Effector memory CD4-positive, alpha-beta T cell (primary cell): Measurements from ENCODE around the gene UNC13D.
A peak's percentile ranks its signal among the peaks of the same experiment; 100 is the strongest.

ENCODE experiments used
- DNase-seq, 3 donors: peaks; one replicate each; pipeline ENCODE4 v3.0.0-alpha.2; 2020
- H3K27ac ChIP-seq: 2 replicates; pipeline ENCODE4 v1.7.0; 2013; ENCODE audit warnings: mild to moderate bottlenecking, low read length, moderate library complexity; ENCODE audit not compliant: insufficient read depth, poor library complexity, severe bottlenecking
- H3K27me3 ChIP-seq: replicated peaks from 2 replicates; pipeline ENCODE4 v1.7.0; 2013; ENCODE audit warnings: mild to moderate bottlenecking, low read length; ENCODE audit not compliant: insufficient read depth, control insufficient read depth, poor library complexity, severe bottlenecking
- H3K36me3 ChIP-seq: 2 replicates; pipeline ENCODE4 v1.7.0; 2013; ENCODE audit warnings: mild to moderate bottlenecking, low read length, moderate library complexity; ENCODE audit not compliant: control insufficient read depth, insufficient read depth
- H3K4me1 ChIP-seq: 2 replicates; pipeline ENCODE4 v1.7.0; 2013; ENCODE audit warnings: low read length, mild to moderate bottlenecking; ENCODE audit not compliant: control insufficient read depth, insufficient read depth, poor library complexity, severe bottlenecking
- H3K4me3 ChIP-seq: 2 replicates; pipeline ENCODE4 v1.7.0; 2013; ENCODE audit warnings: low read length, low read depth, mild to moderate bottlenecking; ENCODE audit not compliant: insufficient read depth, poor library complexity, severe bottlenecking
- H3K9me3 ChIP-seq: 2 replicates; pipeline ENCODE4 v1.7.0; 2013; ENCODE audit warnings: mild to moderate bottlenecking, low read length, moderate library complexity; ENCODE audit not compliant: control insufficient read depth

UNC13D gene

GRCh38 chr17:75844530-75845057, 390 bp upstream of the UNC13D start:
- Histone ChIP-seq H3K4me1 (peaks cover 37% of the 10 kb centered on the region), H3K36me3 (peaks cover 51% of the 10 kb centered on the region), H3K4me3 (peak overlapping the region; percentile 93), H3K27ac (peak overlapping the region; percentile 91), H3K9me3 (no peaks in the 10 kb centered on the region), H3K27me3 (no peaks in the 10 kb centered on the region)
- no peak for DNase-seq

GRCh38 chr17:75842963-75843576, 1.1 kb downstream of the UNC13D start:
- DNase-seq = no peak
- peak overlapping the region; percentile 93 for H3K4me3 ChIP-seq
- no peaks in the 10 kb centered on the region for H3K27me3 ChIP-seq
- peaks cover 34% of the 10 kb centered on the region for H3K4me1 ChIP-seq
- peak overlapping the region; percentile 91 for H3K27ac ChIP-seq
- H3K9me3 ChIP-seq = no peaks in the 10 kb centered on the region
- peaks cover 42% of the 10 kb centered on the region for H3K36me3 ChIP-seq

DNA sequence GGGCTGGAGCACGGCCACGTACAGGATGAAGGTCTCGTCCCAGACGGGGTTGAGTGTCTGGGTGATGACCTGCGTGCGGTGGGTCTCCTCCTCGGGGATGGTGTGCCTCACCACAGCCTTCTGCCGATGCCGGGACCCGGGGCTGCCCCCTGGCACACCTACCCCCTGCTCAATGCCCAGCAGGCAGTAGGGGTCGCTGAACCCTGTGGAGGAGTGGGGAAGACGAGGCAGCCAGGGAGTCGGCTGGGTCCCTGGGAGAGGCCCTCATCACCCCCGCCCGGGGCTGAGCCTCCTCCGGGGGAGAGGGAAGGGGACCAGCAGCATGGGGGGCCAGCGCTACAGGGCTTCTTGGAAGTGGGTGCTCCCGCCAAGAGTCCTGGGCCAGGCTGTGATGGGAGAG, 1.8 kb downstream of the UNC13D start:
- H3K27ac ChIP-seq = peak overlapping the region; percentile 91
- H3K36me3 ChIP-seq = peaks cover 42% of the 10 kb centered on the region
- H3K9me3 ChIP-seq = no peaks in the 10 kb centered on the region
- H3K4me1 ChIP-seq = peaks cover 34% of the 10 kb centered on the region
- peak overlapping the region; percentile 93 for H3K4me3 ChIP-seq
- no peak for DNase-seq
- no peaks in the 10 kb centered on the region for H3K27me3 ChIP-seq

DNA sequence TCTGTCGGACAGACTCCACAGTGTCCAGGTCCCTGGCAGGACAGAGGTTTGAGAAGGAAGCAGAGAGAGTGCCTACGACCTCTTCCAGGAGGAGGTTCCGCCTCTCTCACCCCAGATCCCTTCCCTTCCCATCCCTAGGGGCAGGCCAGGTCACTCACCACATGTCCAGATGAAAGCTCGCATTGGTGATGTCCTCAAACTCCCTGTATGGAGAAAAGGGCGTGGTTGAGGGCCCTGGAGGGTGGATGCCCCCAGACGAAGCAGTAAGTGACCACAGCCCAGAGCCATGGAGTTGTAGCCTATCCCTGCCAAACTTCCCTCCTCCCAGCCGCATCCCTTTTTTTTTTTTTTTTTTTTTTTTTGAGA, 3.4 kb downstream of the UNC13D start:
- H3K9me3 ChIP-seq = no peaks in the 10 kb centered on the region
- no peak overlapping the region for H3K4me3 ChIP-seq
- DNase-seq = no peak
- H3K4me1 ChIP-seq = peaks cover 34% of the 10 kb centered on the region
- H3K27ac ChIP-seq = peak overlapping the region; percentile 28
- H3K36me3 ChIP-seq = peaks cover 39% of the 10 kb centered on the region
- no peaks in the 10 kb centered on the region for H3K27me3 ChIP-seq

DNA sequence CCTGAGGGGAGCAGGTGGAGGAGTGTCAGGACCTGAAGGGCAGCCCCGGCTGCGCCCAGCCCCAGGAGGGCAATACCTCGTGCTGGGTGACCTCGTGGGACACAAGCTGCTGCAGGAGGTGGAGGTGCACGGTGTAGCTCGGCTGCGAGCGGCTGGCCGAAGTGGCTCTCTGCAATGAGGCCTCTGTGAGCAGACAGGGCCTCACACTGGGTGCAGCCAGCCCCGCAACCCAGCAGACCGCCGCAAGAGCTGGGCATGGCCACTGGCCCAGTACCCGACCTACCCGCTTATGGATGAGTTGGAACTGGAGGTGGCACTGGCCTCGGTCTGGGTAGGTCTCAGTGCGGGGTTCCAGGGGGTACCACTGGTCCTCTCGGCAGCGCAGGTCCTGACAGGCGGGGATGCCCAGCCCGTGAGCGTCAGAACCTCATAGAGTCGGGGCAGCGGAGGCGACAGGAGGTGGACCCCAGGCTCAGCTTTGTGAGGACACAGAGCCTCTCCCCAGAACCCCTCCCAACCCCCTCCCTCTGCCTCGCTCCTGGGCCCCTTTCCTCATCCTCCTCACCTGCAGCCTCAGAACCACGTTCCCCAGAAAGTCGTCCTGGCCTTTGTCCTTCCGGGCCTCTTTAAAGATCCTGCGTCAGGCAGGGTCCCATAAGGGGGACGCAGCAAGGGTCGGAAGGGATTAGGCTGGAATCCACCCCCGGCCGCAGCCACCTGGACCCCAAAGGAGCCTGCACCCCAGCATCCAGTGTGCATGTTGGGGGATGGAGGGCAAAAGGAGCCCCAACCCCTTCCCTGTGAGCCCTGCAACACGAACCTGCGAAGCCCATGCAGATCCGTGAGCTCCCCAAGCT, 4.0 kb downstream of the UNC13D start:
- no peak for DNase-seq
- Histone ChIP-seq H3K36me3 (peaks cover 43% of the 10 kb centered on the region), H3K27ac (no peak overlapping the region), H3K4me3 (no peak overlapping the region), H3K4me1 (peaks cover 31% of the 10 kb centered on the region), H3K9me3 (no peaks in the 10 kb centered on the region), H3K27me3 (no peaks in the 10 kb centered on the region)

- peaks cover 58% of the 10 kb centered on the region for H3K36me3 ChIP-seq
- no peak for DNase-seq
- H3K27me3 ChIP-seq = no peaks in the 10 kb centered on the region
- H3K9me3 ChIP-seq = no peaks in the 10 kb centered on the region
- no peak overlapping the region for H3K27ac ChIP-seq
- peaks cover 33% of the 10 kb centered on the region for H3K4me1 ChIP-seq
- no peak overlapping the region for H3K4me3 ChIP-seq
Observed at GRCh38 chr17:75838410-75838809, 5.8 kb downstream of the UNC13D start.

- DNase-seq = no peak
- Histone ChIP-seq H3K4me3 (no peak overlapping the region), H3K9me3 (no peaks in the 10 kb centered on the region), H3K4me1 (peaks cover 33% of the 10 kb centered on the region), H3K27me3 (no peaks in the 10 kb centered on the region), H3K27ac (no peak overlapping the region), H3K36me3 (peaks cover 58% of the 10 kb centered on the region)
Observed at GRCh38 chr17:75837899-75838298, 6.3 kb downstream of the UNC13D start.

DNA sequence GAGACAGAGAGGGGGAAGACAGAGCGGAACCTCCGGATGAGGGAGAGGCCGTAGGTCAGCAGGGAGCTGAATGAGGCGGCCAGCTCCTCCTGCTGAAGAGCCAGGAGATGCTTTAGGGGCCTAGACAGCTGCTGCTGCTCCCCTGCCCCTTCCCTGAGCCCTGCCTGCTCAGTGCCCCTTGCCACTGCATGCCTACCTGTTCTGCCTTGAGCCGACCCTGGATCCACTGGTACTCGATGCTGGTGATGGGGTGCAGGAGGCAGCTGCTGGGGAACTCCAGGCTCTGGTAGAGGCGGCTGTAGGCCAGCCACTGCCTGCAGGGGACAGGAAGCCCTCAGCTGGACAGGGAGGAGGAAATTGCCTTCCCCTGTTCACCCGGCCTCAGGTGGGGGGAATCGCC, 7.6 kb downstream of the UNC13D start:
- no peak overlapping the region for H3K4me3 ChIP-seq
- H3K27ac ChIP-seq = no peak overlapping the region
- peaks cover 58% of the 10 kb centered on the region for H3K36me3 ChIP-seq
- H3K4me1 ChIP-seq = peaks cover 36% of the 10 kb centered on the region
- H3K9me3 ChIP-seq = no peaks in the 10 kb centered on the region
- no peaks in the 10 kb centered on the region for H3K27me3 ChIP-seq
- DNase-seq = no peak

- H3K36me3 ChIP-seq = peaks cover 62% of the 10 kb centered on the region
- H3K27ac ChIP-seq = no peak overlapping the region
- peaks cover 36% of the 10 kb centered on the region for H3K4me1 ChIP-seq
- H3K4me3 ChIP-seq = no peak overlapping the region
- H3K27me3 ChIP-seq = no peaks in the 10 kb centered on the region
- no peaks in the 10 kb centered on the region for H3K9me3 ChIP-seq
- no peak for DNase-seq
Observed at GRCh38 chr17:75835654-75835987, 8.6 kb downstream of the UNC13D start.

DNA sequence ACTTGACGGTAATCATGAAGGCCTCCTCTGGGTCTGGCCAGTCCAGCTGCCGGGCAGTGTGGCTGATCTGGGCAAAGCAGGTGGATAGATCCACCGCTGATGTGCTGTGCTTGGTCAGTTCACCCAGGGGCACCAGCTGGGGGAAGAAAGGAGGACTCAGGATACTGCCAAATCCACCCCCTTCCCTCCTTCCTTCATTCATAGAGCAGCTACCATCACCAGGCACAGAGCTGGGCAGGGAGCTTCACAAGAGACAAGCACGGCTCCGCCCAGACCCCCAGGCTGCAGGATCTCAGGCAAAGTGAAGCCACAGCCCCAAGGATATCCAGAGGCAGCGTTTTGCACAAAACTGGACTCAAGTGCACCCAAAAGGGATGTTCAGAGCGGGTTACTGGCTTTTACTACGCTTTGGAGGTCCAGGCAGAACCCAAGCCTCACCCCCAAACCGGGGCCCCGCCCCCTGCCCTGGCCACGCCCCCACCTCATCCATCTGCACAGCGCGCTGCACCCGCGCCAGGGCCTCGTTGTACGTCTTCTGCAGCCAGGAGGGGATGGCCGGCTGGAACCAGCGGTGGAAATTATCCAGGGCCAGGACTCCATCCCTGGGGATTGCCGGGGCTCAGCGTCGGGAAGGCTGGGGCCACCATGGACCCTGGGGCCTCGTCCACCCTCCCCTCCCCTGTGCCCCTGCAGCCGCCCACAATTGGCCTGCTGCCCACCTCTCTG, 9.1 kb downstream of the UNC13D start:
- peak overlapping the region; percentile 28 for H3K27ac ChIP-seq

More for the DNA sequence above, 9.1 kb downstream of the UNC13D start:
- DNase-seq = no peak
- Histone ChIP-seq H3K9me3 (no peaks in the 10 kb centered on the region), H3K27me3 (no peaks in the 10 kb centered on the region), H3K36me3 (peaks cover 62% of the 10 kb centered on the region), H3K4me1 (peaks cover 36% of the 10 kb centered on the region), H3K4me3 (no peak overlapping the region)
